Measurements from ENCODE around the gene YWHAQ. TPM values are rescaled to one million over a fixed set of nuclear protein-coding genes. Genes with fewer than 3 reads are reported as not detected.

The YWHAQ gene
- total and polyA plus RNA-seq, 9 of the 15 experiments (the other 6 are each of a cell fraction or from before 2014, with no cell fraction given), result 63.1 to 359 (median 203) TPM

DNA sequence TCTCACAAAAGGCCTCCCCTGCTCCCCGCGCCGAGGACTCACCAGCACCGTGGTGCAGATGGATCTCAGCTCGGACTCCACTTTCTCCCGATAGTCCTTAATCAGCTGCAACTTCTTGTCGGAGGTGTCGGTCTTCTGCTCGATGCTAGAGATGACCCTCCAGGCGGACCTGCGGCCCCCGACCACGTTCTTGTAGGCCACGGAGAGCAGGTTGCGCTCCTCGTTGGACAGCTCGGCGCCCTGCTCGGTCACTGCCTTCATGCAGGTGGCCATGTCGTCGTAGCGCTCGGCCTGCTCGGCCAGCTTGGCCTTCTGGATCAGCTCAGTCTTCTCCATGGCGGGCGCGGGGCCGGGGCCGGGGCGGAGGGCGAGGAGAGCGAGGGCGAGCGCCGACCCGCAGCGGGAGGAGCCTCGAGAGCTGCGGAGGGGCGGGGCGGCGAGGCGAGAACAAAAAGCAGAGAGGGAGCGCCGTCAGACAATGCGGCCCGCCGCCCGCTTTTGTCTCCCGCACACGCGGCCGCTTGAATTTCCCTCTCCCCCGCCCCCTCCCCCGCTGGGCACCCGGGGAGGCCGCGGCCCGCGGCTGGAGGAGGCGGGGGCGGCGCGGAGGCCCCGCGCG is 571 bp downstream of the YWHAQ start (continued):
- TF ChIP-seq TCF7 (IDR thresholded peaks at IDR 0.05; ENCODE audit: borderline replicate concordance) (no peak), NONO (IDR thresholded peaks at IDR 0.05; ENCODE audit: low read depth in 2 of 2, low read length in 1 of 2) (peak in 1 of 2 experiments; percentile 97; a peak in 2 of 4 replicates), KLF13 (tag; IDR thresholded peaks at IDR 0.05; ENCODE audit: borderline replicate concordance, low read depth) (peak; percentile 48; the same call in 1 of the 2 replicates), HNRNPK (IDR thresholded peaks at IDR 0.05; ENCODE audit: low read depth, low read length, poor library complexity, severe bottlenecking) (peak; percentile 8), KAT7 (CRISPR knock-in tag; IDR thresholded peaks at IDR 0.05; ENCODE audit: borderline replicate concordance) (no peak), HIVEP1 (CRISPR knock-in tag; IDR thresholded peaks at IDR 0.05) (no peak)
- TF ChIP-seq, protein P1, sequence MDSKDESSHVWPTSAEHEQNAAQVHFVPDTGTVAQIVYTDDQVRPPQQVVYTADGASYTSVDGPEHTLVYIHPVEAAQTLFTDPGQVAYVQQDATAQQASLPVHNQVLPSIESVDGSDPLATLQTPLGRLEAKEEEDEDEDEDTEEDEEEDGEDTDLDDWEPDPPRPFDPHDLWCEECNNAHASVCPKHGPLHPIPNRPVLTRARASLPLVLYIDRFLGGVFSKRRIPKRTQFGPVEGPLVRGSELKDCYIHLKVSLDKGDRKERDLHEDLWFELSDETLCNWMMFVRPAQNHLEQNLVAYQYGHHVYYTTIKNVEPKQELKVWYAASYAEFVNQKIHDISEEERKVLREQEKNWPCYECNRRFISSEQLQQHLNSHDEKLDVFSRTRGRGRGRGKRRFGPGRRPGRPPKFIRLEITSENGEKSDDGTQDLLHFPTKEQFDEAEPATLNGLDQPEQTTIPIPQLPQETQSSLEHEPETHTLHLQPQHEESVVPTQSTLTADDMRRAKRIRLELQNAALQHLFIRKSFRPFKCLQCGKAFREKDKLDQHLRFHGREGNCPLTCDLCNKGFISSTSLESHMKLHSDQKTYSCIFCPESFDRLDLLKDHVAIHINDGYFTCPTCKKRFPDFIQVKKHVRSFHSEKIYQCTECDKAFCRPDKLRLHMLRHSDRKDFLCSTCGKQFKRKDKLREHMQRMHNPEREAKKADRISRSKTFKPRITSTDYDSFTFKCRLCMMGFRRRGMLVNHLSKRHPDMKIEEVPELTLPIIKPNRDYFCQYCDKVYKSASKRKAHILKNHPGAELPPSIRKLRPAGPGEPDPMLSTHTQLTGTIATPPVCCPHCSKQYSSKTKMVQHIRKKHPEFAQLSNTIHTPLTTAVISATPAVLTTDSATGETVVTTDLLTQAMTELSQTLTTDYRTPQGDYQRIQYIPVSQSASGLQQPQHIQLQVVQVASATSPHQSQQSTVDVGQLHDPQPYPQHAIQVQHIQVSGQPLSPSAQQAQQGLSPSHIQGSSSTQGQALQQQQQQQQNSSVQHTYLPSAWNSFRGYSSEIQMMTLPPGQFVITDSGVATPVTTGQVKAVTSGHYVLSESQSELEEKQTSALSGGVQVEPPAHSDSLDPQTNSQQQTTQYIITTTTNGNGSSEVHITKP (IDR thresholded peaks at IDR 0.05; ENCODE audit: partially characterized antibody), result peak; percentile 85
- TF ChIP-seq, protein P2, sequence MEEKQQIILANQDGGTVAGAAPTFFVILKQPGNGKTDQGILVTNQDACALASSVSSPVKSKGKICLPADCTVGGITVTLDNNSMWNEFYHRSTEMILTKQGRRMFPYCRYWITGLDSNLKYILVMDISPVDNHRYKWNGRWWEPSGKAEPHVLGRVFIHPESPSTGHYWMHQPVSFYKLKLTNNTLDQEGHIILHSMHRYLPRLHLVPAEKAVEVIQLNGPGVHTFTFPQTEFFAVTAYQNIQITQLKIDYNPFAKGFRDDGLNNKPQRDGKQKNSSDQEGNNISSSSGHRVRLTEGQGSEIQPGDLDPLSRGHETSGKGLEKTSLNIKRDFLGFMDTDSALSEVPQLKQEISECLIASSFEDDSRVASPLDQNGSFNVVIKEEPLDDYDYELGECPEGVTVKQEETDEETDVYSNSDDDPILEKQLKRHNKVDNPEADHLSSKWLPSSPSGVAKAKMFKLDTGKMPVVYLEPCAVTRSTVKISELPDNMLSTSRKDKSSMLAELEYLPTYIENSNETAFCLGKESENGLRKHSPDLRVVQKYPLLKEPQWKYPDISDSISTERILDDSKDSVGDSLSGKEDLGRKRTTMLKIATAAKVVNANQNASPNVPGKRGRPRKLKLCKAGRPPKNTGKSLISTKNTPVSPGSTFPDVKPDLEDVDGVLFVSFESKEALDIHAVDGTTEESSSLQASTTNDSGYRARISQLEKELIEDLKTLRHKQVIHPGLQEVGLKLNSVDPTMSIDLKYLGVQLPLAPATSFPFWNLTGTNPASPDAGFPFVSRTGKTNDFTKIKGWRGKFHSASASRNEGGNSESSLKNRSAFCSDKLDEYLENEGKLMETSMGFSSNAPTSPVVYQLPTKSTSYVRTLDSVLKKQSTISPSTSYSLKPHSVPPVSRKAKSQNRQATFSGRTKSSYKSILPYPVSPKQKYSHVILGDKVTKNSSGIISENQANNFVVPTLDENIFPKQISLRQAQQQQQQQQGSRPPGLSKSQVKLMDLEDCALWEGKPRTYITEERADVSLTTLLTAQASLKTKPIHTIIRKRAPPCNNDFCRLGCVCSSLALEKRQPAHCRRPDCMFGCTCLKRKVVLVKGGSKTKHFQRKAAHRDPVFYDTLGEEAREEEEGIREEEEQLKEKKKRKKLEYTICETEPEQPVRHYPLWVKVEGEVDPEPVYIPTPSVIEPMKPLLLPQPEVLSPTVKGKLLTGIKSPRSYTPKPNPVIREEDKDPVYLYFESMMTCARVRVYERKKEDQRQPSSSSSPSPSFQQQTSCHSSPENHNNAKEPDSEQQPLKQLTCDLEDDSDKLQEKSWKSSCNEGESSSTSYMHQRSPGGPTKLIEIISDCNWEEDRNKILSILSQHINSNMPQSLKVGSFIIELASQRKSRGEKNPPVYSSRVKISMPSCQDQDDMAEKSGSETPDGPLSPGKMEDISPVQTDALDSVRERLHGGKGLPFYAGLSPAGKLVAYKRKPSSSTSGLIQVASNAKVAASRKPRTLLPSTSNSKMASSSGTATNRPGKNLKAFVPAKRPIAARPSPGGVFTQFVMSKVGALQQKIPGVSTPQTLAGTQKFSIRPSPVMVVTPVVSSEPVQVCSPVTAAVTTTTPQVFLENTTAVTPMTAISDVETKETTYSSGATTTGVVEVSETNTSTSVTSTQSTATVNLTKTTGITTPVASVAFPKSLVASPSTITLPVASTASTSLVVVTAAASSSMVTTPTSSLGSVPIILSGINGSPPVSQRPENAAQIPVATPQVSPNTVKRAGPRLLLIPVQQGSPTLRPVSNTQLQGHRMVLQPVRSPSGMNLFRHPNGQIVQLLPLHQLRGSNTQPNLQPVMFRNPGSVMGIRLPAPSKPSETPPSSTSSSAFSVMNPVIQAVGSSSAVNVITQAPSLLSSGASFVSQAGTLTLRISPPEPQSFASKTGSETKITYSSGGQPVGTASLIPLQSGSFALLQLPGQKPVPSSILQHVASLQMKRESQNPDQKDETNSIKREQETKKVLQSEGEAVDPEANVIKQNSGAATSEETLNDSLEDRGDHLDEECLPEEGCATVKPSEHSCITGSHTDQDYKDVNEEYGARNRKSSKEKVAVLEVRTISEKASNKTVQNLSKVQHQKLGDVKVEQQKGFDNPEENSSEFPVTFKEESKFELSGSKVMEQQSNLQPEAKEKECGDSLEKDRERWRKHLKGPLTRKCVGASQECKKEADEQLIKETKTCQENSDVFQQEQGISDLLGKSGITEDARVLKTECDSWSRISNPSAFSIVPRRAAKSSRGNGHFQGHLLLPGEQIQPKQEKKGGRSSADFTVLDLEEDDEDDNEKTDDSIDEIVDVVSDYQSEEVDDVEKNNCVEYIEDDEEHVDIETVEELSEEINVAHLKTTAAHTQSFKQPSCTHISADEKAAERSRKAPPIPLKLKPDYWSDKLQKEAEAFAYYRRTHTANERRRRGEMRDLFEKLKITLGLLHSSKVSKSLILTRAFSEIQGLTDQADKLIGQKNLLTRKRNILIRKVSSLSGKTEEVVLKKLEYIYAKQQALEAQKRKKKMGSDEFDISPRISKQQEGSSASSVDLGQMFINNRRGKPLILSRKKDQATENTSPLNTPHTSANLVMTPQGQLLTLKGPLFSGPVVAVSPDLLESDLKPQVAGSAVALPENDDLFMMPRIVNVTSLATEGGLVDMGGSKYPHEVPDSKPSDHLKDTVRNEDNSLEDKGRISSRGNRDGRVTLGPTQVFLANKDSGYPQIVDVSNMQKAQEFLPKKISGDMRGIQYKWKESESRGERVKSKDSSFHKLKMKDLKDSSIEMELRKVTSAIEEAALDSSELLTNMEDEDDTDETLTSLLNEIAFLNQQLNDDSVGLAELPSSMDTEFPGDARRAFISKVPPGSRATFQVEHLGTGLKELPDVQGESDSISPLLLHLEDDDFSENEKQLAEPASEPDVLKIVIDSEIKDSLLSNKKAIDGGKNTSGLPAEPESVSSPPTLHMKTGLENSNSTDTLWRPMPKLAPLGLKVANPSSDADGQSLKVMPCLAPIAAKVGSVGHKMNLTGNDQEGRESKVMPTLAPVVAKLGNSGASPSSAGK (IDR thresholded peaks at IDR 0.05), result peak; percentile 48; the same call in 1 of the 2 replicates

Data from K562 (cell line).